NT2/D1 (cell line): Measurements from ENCODE around the gene USP54.

Experiments
- YY1 ChIP-seq: IDR thresholded peaks from 2 replicates; pipeline ENCODE4 v1.6.1; 2011; ENCODE audit not compliant: insufficient read length, insufficient read depth
- ZNF274 ChIP-seq: IDR thresholded peaks from 2 replicates; pipeline ENCODE4 v1.6.1; 2011; ENCODE audit warnings: mild to moderate bottlenecking, low read depth, low read length

- TF ChIP-seq ZNF274, result no peak
- TF ChIP-seq YY1, result no peak
These were observed 71.8 kb downstream of the USP54 start for GRCh38 chr10:73519336-73519735.
